ENCODE data around the gene OSM. TPM values are rescaled to one million over a fixed set of nuclear protein-coding genes. Genes with fewer than 3 reads are reported as not detected.
A peak's percentile ranks its signal among the peaks of the same experiment; 100 is the strongest.
"Not testable (repeated sequence)": the region's sequence is repeated elsewhere in the genome, so short reads cannot be mapped to it uniquely, and the experiment has no call there.

OSM gene
- total RNA-seq, 1 donor from 2014 or later: 0.28 TPM

DNA sequence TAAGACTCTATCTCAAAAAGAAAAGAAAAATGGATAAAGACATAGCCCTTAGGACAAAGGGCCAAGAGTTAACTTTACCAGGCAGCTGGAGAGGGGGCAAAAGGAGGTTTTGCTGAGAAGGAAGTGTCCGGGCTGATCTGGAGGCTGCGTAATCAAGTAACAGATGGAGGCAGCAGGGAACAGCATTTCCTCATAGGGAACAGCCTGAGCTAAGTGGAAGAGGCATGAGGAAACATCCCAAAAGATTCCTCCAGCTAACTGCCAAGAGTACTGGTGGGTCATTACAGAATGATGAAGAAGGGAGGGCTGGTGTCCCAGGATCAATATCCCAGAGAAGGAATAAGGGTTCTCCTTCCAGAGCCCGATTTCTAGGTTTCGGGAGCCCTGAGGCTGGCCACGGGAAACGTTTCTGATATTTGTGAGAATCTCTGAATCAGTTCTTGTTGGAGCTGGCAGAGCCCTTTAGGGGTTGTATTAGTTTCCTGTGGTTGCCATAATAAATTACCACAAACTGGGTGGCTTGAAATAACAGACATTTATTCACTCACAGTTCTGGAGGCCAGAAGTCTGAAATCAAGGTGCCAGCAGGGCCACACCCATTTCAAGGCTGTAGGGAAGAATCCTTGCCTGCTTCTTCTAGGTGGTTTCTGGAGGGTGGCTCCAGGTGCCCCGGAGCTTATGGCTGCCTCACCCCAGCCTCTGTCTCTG, 41.3 kb downstream of the OSM start:
- no peak for ATAC-seq

DNA sequence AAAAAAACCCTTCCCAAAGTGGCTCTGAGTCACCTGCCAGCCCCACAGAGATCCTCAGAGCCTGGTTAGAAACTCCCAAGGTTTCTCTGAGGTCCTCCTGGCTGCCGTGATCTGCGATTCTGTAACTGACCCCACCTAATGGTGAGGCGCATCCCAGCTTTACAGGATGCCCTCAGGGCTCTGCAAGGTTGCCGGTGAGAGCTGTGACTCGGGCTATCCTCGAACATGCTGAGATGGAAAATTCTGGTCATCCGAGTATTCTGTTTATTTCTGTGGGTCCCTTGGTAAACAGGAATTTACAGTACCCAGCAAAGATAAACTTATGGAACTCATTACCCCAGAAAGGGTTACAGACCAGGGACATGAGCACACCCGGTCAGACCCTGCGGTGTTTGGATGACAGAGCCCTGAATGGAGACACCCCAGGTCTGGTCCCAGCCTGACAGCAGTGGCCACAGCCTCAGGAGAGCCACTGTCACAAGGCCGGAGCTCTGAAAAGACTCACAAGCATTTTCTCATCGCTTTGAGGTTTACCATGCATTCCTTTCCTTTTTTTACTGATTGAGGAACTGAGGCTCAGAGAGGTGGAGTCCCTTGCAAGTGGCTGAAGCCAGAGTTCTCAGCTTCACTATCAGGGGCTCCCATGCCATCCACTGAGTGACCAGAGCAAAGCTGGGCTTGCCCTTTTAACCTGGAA, 42.3 kb downstream of the OSM start:
- ATAC-seq: no peak

DNA sequence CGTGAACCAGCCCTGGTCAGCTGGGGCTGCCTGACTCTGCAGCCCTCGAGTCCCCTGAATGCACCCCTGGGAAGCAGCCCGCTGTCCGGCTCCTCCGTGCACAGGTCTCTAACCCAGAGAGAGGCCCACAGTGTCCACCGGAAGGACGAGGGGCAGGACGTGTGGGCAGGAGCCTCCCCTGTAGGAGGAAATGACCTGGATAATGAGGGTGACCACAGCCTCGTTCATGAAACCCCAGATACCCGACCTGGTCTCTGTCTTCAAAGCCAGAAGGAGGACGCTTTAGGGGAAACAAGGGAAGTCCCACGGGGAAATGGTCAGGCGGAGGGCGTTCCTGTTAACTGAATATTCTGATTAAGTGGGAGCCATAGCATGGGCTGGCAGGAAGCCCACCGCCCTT, 43.3 kb downstream of the OSM start:
- no peak for ATAC-seq

DNA sequence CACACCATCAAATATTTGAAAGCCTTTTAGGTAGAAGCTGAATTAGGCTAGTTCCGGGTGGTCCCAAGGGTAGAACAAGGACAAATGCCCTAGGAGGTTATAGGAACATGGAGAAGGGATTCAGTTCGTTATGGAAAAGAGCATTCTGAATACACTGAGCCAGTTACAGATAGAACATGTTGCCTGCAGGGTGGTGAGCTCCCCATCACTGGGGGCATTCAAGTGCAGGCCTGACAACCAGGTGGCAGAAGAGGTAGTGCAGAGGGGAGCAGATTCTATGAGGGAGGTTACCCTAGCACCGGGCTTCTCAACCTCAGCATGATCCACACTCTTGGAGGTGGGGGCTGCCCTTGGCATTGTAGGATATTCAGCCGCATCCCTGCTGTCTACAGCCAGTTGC, 44.3 kb downstream of the OSM start:
- no peak for ATAC-seq

DNA sequence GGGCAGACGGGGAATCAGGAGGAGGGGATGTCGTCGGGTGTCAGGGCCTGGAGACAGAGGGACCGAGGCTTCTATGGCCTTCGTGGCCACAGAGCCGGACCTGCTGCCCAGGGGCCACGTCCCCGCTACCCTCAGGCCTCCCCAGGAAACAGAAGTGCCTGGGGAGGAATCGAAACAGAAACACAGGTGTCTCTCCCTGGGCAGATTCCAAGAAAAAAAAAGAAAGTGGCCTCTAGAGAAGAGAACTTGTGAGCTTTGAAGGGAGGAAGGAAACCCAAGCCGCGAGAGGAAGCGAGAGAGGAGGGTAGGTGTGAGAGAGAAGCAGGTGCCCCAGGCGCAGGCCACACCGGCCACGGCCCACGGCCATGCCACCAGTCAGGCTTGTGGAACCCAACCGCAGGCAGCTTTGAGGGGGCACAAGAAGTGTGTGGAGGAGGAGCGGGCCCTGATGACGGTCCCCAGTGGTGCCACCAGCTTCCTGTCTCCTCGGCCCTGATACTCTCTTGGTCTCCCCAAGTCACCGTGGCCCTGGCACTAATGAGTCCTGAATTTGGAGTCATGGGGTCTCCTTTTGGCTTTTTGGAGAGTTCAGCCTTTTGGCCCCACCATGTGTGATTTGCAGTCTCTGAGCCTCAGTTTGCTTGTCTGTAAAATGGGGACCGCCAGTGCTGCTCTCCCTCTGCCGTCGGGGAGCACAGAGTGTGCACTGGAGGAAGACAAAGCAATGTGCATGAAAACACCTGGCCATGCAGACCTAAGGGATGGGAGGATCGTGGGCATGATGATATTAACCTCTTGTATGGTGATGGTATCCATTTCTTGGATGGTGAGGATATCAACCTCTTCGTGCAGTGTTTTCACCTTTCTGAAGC, 45.3 kb downstream of the OSM start:
- ATAC-seq: peak; percentile 23

DNA sequence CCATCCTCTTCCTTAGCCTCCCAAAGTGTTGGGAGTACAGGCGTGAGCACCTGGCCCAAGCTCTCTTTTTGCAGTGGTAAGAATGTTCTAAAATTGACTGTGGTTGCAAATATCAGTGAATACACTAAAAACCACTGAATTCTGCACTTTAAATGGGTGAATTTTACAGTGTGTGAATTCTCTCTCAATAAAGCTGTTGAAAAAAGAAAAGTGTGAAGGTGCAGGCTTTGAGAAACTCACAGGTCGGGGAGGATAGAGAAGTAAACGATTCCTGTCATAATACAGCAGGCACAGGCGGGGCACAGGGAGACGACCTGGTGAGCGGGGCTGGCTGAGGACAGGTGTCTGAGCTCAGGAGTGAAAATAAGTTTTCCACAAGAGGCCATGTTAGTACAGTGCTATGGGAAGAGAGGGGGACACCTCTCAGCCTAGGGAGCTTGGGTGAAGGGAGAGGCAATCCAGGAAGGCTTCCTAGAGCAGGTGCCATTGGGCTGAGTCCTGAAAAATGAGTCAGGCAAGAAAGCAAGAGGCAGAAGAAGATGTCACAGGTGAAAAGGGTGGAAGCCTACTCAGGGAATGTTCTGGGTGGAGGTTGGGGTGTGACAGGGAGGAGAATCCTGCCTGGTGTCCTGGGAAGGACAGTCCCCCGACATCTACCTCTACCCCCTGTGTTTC, 46.2 kb downstream of the OSM start:
- ATAC-seq: no peak

DNA sequence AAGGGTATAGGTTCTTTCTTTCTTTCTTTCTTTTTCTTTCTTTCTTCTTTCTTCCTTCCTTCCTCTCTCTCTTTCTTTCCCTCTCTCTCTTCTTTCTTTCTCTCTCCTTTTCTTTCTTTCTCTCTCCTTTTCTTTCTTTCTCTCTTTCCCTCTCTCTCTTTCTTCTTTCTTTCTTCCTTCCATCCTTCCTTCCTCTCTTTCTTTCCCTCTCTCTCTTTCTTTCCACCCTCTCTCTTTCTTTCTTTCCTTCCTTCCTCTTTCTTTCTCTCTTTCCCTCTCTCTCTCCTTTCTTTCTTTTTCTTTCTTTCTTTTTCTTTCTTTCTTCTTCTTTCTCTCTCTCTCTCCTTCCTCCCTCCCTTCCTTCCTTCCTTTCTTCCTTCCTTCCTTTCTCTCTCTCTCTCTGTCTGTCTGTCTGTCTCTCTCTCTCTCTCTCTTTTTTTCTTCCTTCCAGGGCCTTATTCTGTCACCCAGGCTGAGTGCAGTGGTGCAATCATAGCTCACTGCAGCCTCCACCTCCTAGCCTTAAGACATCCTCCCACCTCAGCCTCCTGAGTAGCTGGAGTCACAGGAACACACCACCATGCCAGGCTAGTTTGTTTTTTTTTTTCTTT, 46.9 kb downstream of the OSM start:
- no peak for ATAC-seq

DNA sequence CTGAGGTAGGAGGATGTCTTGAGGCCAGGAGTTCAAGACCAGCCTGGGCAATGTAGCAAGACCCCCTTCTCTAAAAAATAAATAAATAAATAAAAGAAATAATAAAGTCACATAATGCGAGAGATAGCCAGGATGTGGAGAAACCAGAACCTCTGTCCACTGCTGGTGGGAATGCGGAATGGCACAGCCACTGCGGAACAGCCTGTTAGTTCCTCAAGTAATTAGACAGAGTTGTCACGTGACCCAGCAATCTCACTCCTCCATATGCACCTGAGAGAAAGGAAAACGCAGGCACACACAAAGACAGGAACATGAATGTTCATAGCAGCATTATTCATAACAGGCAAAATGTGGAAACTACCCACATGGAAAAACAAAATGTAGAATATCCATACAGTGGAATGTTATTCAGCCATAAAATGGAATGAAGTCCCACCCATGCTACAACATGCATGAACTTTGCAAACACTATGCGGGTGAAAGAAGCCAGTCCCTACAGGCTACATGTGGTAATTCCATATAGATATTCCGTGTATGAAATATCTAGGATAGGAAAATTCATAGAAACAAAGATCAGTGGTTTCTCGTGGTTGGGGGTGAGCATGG, 47.5 kb downstream of the OSM start:
- ATAC-seq: no peak

DNA sequence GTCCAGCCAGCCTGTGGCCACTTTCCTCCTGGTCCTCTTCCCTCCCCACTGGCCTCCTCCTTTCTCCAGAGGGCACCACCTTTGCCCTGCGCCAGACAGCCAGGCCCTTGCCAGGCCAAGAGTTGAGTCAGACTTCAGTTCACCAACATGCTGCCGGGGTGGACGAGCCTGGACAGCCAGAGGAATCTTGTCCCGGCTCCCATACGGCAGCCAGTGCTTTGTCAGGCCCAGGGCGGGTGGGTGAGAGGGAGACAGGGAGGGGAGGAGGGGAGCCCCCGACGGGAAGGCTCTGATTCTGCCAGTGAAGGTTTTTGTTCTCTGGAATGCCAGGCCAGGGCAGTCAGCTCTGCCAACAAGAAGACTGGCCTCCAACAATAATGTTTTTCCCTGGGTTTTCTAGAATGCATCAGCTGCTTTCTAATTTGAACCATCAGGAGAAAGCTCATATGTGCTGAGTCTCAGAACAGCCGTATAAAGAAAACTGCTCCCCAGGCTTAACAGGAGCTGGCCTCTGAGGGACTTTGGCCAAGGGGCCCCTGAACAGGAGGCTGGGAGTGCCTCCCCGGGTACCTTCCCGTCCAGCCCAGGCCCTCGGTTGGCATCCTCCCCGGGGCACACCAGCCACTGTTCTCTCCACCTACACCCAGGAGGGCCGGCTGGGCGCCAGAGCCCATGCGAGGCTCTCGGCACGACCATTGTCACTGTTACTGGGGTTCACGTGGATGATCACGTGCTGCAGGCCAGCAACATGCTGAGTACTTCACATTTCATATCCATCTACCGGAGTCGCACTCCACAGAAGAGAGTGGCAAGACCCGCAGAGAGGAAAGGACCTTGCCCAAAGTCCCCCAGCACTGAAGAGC, 48.7 kb downstream of the OSM start:
- no peak for ATAC-seq

DNA sequence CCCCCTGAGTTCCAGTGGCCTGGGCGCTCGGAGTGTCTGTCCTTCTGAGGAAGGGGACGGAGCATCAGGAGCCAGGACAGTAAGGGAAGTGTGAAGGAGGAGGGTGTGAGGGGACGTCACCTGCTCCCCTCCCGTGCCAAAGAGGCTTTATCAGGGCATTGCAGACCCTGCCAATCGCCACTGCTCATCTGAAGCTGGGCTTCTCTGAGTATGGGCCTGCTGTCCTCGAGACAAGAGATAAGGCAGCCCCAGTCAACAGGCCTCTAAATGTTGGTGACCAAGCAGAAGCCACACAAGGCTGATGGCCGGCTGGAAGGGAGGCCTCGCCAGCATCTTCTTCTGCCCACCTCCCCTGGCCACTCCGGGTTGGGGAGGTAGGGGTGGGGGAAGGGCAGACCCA, 49.9 kb downstream of the OSM start:
- no peak for ATAC-seq

DNA sequence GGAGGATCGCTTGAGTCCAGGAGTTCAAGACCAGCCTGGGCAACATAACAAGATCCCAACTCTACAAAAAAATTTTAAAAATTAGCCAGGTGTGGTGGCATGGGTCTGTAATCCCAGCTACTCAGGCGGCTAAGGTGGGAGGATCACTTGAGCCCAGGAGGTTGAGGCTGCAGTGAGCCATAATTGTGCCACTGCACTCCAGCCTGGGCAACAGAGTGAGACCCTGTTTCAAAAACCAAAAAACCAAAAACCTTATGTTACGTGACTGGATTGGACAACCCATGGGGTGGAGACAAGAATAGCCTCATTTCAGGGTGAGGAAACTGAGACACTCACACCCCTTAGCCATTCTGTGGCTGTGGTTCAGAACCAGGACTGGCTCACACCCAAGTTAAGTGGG, 50.4 kb downstream of the OSM start:
- ATAC-seq: not testable (repeated sequence)

DNA sequence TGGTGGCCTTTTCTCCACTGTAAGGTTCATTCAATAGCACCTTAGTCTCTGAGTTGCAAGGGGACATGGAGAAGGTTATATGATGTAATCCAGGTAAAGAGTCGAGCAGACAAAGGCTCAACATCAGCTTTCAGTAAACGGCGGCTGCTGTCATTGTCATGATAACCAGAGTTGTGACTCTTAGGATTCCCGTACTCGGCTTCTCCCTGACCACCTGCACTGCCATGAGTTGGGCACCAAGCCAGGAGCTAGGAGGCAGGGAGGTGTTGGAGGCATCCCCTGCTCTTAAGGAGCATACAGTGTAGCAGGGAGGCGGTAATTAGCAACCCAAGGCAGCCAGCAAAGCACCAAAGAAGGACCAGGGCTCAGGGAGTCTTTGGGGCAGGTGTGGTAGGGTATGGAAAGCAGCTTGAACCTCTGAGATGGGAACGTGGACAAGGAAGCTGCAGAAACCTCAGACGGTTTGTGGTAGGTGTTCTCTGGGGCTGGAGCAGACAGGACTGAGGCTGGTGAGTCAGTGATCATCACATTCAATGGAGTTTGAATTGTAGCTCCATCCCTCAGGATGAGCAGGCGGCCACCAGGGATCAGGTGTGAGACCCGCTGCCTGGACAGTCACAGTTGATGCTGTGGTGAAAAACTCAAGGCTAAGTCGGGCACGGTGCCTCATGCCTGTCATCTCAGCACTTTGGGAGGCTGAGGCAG, 51.8 kb downstream of the OSM start:
- ATAC-seq: no peak

DNA sequence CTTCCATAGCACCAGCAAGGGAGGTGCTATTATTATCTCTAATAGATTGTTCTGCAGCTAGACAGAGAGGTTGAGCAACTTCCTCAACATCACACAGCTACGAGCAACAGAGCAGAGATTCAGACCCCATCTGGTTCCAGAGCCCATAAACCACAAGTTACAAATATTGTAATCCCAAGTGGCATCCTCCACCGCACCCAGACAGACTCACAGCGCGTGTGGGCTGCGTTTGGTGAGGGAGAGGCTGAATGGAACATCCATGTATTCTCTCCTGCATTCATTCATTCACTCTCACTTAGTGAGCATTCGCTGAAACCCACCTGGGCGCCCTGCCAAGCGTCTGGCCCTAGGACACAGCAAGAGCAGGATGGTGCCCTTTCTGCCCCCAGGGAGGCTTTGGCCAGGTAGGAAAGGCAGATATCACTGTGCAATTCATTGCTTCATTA, 53.6 kb downstream of the OSM start:
- ATAC-seq: no peak

Other genes starting within 250 kb of the OSM start
- gene HORMAD2, start 186.4 kb downstream of the OSM start, total RNA-seq: not detected
- 0.24 TPM for gene LIF, start 20.1 kb downstream of the OSM start, total RNA-seq
- 43.7 TPM for gene CASTOR1, start 22.7 kb upstream of the OSM start, total RNA-seq
- 44.5 TPM for gene TBC1D10A, start 60.1 kb upstream of the OSM start, total RNA-seq
- 111 TPM for gene SF3A1, start 90.0 kb upstream of the OSM start, total RNA-seq
- 1.2 TPM for gene CCDC157, start 90.2 kb upstream of the OSM start, total RNA-seq
- gene RNF215, start 120.6 kb upstream of the OSM start, total RNA-seq: 4.8 TPM
- 19.9 TPM for gene SEC14L2, start 130.2 kb upstream of the OSM start, total RNA-seq
- gene MTFP1, start 158.9 kb upstream of the OSM start, total RNA-seq: 14.1 TPM
- not detected for gene SEC14L3, start 205.2 kb upstream of the OSM start, total RNA-seq
- gene SEC14L4, start 238.8 kb upstream of the OSM start, total RNA-seq: not detected